GM13976 (cell line): Measurements from ENCODE around the gene KIF16B.

ENCODE experiments used
- DNase-seq: peaks from one replicate; pipeline ENCODE4 v3.0.0; 2012; ENCODE audit warnings: low spot score
- CTCF ChIP-seq: IDR thresholded peaks from 2 replicates; pipeline ENCODE4 v1.5.1; 2012; ENCODE audit warnings: borderline replicate concordance, mild to moderate bottlenecking; ENCODE audit not compliant: insufficient read depth; ENCODE audit errors: extremely low read depth, missing control alignments, control extremely low read depth
- in situ Hi-C: fragments of 300-500 bp; cut with MboI; formaldehyde crosslinking; loops from one replicate; pipeline ENCODE4 v1.12.0; 2022; ENCODE audit warnings: low sequenced_read_pairs, mixed read lengths, inconsistent platforms; ENCODE audit not compliant: unreplicated experiment

The KIF16B gene

GRCh38 chr20:16481977-16482376 is 91.3 kb downstream of the KIF16B start:
- DNase-seq, result no peak
- TF ChIP-seq CTCF, result no peak
- in situ Hi-C loops, result loop anchor here (25.0 kb wide), 1 partner anchor 770 kb away; no protein-coding TSS in a partner anchor

GRCh38 chr20:16479666-16480065 is 93.6 kb downstream of the KIF16B start:
- TF ChIP-seq CTCF, result no peak
- in situ Hi-C loops, result loop anchor here (25.0 kb wide), 1 partner anchor 767 kb away; no protein-coding TSS in a partner anchor

GRCh38 chr20:16477632-16478031 is 95.6 kb downstream of the KIF16B start:
- DNase-seq, result no peak
- TF ChIP-seq CTCF, result no peak
- in situ Hi-C loops, result loop anchor here (25.0 kb wide), 1 partner anchor 765 kb away; no protein-coding TSS in a partner anchor

More at GRCh38 chr20:16479666-16480065, 93.6 kb downstream of the KIF16B start:
- DNase-seq, result no peak

GRCh38 chr20:16476032-16476431 is 97.2 kb downstream of the KIF16B start:
- peak; percentile 48 for TF ChIP-seq CTCF
- DNase-seq, result peak; percentile 31
- in situ Hi-C loops, result loop anchor here (25.0 kb wide), 1 partner anchor 764 kb away; no protein-coding TSS in a partner anchor

GRCh38 chr20:16475225-16475624 is 98.0 kb downstream of the KIF16B start:
- in situ Hi-C loops, result loop anchor here (25.0 kb wide), 1 partner anchor 763 kb away; no protein-coding TSS in a partner anchor
- DNase-seq, result no peak
- TF ChIP-seq CTCF, result no peak

- DNase-seq, result no peak
- no peak for TF ChIP-seq CTCF
- in situ Hi-C loops, result no loop called here
Measured at GRCh38 chr20:16474363-16474762, 98.9 kb downstream of the KIF16B start.
